GM13977 (cell line): Measurements from ENCODE around the gene PDZD4.

Experiments
- DNase-seq: peaks from one replicate; pipeline ENCODE4 v3.0.0; 2012; ENCODE audit warnings: low spot score
- in situ Hi-C: fragments of 300-500 bp; cut with MboI; formaldehyde crosslinking; loops from one replicate; pipeline ENCODE4 v1.12.0; 2022; ENCODE audit warnings: low sequenced_read_pairs, low pct_unique_long_range_greater_than_20kb, mixed read lengths, inconsistent platforms; ENCODE audit not compliant: unreplicated experiment
- TF ChIP-seq, protein P1 (sequence below): IDR thresholded peaks from 2 replicates; pipeline ENCODE4 v1.5.1; 2012; ENCODE audit warnings: mild to moderate bottlenecking, control low read depth; ENCODE audit not compliant: insufficient read depth; ENCODE audit errors: extremely low read depth, missing control alignments

Gene PDZD4

DNA sequence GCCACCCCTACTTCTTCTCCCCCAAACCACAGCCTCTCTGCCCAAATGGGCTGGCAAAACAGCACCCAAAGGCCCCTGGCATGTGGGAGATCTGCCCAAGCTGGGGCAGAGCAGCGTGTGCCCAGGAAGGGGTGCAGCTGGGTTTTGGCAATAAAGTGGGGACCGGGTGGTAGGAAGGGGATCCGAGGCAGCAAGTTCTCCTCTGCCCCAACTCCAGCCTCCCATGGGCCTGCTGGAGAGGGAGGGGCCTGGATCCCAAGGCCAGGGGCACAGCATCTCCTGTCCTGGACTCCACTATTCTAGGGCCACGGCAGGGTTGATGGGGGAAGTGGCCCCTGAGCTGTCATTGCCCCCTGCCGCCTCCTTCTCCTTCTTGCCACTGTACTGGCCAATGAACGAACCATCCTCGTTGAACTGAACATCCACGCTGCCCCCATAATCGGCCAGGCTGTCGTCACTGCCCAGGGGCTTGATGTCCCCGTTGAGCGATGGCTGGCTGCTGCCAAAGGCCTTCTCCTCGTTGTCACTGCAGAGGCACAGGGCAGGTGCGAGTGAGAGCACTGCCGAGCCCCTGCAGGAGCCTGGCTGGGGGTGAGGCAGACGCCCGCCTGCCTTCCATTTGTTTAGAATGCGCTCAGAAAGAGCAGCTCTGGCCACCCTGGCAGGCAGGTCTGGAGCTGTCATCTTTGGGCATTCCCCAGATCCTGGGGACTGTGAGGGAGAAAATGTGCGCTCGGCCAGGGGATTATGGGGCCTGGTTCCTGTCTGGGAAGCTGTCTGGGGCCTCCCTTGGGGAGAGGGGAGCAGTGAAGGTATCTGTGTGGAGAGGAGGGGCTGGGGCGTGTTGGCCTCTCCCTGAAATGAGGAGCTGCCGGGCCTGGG, 32.3 kb upstream of the PDZD4 start:
- in situ Hi-C loops, result no loop called here
- TF ChIP-seq, protein P1, sequence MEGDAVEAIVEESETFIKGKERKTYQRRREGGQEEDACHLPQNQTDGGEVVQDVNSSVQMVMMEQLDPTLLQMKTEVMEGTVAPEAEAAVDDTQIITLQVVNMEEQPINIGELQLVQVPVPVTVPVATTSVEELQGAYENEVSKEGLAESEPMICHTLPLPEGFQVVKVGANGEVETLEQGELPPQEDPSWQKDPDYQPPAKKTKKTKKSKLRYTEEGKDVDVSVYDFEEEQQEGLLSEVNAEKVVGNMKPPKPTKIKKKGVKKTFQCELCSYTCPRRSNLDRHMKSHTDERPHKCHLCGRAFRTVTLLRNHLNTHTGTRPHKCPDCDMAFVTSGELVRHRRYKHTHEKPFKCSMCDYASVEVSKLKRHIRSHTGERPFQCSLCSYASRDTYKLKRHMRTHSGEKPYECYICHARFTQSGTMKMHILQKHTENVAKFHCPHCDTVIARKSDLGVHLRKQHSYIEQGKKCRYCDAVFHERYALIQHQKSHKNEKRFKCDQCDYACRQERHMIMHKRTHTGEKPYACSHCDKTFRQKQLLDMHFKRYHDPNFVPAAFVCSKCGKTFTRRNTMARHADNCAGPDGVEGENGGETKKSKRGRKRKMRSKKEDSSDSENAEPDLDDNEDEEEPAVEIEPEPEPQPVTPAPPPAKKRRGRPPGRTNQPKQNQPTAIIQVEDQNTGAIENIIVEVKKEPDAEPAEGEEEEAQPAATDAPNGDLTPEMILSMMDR, result no peak
- peak; percentile 24 for DNase-seq

DNA sequence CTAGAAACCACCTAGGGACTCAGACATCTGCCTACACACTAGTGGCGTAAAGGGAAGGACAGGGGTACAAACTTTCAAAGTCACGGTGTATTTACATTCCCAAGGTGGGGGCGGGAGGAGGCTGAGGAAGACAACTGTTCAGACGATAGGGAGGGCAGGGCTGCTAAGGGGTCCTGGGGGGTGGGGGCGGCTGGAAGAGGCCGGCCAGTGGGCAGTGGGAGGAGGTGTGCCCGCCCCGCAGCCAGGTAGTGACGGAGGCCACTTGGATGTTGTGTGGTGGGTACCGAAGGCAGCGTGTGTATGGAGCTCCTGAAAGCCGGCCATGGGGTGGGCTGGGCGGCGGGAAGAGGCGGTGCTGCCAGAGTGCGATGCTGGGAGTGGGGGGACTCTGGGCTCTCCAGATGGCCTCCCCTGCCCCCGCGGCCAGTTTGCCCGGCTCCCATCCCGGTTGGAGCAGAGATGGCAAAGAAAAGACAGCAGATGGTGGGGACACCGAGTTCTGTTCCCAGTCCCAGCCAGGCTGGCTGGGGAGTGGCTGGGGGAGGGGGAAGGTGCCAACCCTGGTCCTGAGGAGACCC, 31.5 kb upstream of the PDZD4 start:
- TF ChIP-seq, protein P1, result no peak
- in situ Hi-C loops, result no loop called here
- DNase-seq, result no peak

DNA sequence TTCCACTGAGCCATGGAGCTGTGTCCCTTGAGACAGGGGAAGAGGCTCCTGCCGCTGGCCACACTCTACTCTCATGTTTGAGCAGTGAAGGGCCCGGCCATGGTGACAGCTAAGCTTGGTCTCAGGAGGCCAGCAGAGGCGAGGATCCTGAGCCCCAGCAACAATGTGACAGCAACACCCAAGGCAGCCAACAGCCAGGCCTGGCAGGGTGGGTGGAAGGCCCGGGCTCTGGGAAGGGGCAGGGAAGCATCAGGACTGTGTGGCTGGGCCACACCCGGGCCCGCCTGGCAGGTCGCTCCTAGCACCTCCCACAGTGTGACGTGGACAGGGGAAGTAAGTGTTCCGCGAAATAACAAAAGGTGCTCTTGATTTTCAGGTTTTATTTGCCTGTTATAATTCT, 30.8 kb upstream of the PDZD4 start:
- no peak for DNase-seq
- TF ChIP-seq, protein P1, result no peak
- in situ Hi-C loops, result no loop called here

DNA sequence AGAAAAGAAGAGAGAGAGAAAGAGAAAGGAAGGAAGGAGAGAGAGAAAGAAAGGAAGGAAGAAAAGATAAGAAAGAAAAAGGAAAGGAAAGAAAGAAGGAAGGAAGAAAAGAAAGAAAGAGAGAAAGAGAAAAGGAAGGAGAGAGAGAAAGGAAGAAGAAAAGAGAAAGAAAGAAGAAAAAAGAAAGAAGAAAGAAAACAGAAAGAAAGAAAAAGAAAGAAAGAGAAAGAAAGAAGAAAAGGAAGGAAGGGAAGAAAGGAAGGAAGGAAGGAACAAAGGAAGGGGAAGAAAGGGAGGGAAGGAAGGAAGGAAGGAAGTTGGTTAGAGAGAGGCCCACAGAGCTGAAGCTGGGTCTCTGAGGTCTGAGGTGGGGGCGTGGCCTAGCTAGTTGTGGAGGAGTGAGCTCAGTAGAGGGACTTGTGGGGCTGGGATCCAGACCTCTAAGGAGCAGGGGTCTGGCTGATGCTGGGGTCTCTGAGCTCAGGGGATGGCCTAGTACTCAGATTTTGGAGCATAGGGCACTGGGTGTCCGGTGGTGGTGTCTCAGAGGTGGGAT, 27.1 kb upstream of the PDZD4 start:
- TF ChIP-seq, protein P1, result no peak
- no peak for DNase-seq
- in situ Hi-C loops, result no loop called here

DNA sequence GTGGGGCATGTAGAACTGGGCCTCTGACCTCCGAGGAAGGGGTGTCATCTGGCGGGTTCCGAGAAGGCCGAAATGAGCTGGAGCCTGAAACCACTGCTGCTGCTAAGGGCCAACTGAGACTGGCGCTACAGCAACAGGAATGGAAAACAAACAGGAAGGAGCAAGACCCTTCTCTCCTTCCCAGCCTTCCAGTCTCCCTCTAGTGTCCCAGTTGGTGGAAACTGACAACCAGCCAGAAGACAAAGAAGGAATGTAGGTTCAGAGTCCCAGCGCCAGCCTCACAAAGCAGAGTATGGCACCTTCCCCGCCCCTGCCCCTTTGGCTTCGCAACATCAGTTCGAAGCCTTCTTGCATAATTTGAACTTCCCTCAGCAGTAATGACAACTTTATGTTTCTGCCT, 24.4 kb upstream of the PDZD4 start:
- TF ChIP-seq, protein P1, result no peak
- in situ Hi-C loops, result no loop called here
- no peak for DNase-seq

DNA sequence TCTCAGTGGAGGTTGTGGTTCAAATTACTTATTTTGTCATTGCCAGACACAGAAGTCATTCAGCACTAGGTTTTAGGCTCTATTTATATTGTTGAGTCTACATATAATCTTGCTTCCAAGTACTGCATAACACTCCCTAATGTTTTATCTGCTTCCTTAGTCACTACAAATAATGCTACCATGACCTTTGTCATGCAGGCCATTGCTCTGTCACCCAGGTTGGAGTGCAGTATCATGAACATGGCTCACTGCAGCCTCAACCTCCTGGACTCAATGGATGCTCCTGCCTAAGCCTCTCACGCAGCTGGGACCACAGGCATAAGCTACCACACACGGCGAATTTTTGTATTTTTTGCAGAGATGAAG, 23.5 kb upstream of the PDZD4 start:
- TF ChIP-seq, protein P1, result no peak
- no peak for DNase-seq
- in situ Hi-C loops, result no loop called here
